Measurements from ENCODE around the gene PLD1. TPM values are rescaled to one million over a fixed set of nuclear protein-coding genes. Genes with fewer than 3 reads are reported as not detected.

The PLD1 gene
- total RNA-seq, 1 experiment from 2014 or later, result 5.3 TPM

DNA sequence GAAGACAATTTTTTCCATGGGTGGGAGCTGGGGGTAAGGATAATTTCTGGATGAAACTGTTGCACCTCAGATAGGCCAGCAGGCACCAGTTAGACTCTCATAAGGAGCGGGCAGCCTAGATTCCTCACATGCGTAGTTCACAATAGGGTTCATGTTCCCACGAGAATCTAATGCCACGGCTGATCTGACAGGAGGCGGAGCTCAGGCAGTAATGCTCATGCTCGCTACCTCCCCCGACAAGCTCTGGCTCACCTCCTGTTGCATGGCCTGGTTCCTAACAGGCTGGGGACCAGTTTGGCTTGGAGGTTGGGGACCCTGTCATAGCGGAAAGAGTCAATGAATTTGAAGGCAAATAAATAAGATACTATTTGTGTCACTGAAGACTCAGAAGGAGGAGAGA is 105.5 kb downstream of the PLD1 start:
- no TSS peak for BruUV-seq (replicated peaks)
- no peaks in the 10 kb centered on the region for H3K27me3 ChIP-seq (replicated peaks; ENCODE audit: control insufficient read depth, insufficient read depth, low read length)
- H3K9me3 Mint-ChIP-seq (ENCODE audit: unreplicated experiment), result peaks cover 7% of the 10 kb centered on the region
- TF ChIP-seq, protein P1, sequence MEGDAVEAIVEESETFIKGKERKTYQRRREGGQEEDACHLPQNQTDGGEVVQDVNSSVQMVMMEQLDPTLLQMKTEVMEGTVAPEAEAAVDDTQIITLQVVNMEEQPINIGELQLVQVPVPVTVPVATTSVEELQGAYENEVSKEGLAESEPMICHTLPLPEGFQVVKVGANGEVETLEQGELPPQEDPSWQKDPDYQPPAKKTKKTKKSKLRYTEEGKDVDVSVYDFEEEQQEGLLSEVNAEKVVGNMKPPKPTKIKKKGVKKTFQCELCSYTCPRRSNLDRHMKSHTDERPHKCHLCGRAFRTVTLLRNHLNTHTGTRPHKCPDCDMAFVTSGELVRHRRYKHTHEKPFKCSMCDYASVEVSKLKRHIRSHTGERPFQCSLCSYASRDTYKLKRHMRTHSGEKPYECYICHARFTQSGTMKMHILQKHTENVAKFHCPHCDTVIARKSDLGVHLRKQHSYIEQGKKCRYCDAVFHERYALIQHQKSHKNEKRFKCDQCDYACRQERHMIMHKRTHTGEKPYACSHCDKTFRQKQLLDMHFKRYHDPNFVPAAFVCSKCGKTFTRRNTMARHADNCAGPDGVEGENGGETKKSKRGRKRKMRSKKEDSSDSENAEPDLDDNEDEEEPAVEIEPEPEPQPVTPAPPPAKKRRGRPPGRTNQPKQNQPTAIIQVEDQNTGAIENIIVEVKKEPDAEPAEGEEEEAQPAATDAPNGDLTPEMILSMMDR (IDR thresholded peaks at IDR 0.05; ENCODE audit: insufficient read depth in 1 of 2, low read depth in 1 of 2, low read length in 1 of 2, severe bottlenecking in 1 of 2, unreplicated experiment in 1 of 2), result no peak
- H3K4me1 ChIP-seq, result no peaks in the 10 kb centered on the region
- H3K9me3 ChIP-seq, result 0 out of 2 replicates have a peak, but pooled peaks cover 8% of the 10 kb centered on the region
- no peak for DNase-seq
- CTCF ChIA-PET, result no interaction called here
- POLR2A ChIA-PET, result no interaction called here
- H3K27ac Mint-ChIP-seq (ENCODE audit: unreplicated experiment), result no peak overlapping the region
- no peaks in the 10 kb centered on the region for H3K4me1 Mint-ChIP-seq (ENCODE audit: low read depth, unreplicated experiment)
- H3K36me3 Mint-ChIP-seq (ENCODE audit: insufficient read depth, unreplicated experiment), result no peaks in the 10 kb centered on the region
- intact Hi-C loops (cut with micrococcal nuclease; ENCODE audit: unreplicated experiment), result loop anchor here (1.0 kb wide), 3 partner anchors 67 to 636 kb away; no protein-coding TSS in a partner anchor
- H3K4me3 ChIP-seq (ENCODE audit: low read depth, low read length), result no peak overlapping the region
- H3K36me3 ChIP-seq (ENCODE audit: control insufficient read depth, insufficient read depth, low read length), result no peaks in the 10 kb centered on the region
- no peak overlapping the region for H3K4me3 Mint-ChIP-seq (ENCODE audit: unreplicated experiment)
- H3K27me3 Mint-ChIP-seq (ENCODE audit: insufficient read depth, unreplicated experiment), result no peaks in the 10 kb centered on the region

DNA sequence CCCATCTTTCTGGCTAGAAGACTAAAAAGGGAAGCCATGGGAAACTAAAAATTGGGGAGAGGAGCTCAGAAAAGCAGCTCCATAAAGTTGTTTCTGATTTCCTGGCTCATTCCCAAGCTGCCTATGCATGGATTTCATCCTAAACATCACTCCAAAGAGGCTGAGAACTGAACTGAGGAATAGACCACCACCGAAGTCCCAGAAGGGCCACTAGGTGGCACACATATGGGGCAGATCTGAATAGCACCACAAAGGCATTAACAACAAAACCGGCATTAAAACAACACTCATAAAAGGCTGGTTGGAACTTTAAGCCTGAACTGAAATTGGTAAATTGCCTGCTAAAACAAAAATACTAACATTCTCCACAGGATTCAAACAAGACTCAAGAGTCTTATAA is 106.3 kb downstream of the PLD1 start:
- Mint-ChIP-seq H3K27ac (ENCODE audit: unreplicated experiment) (no peak overlapping the region), H3K27me3 (ENCODE audit: insufficient read depth, unreplicated experiment) (no peaks in the 10 kb centered on the region), H3K9me3 (ENCODE audit: unreplicated experiment) (peaks cover 7% of the 10 kb centered on the region), H3K4me1 (ENCODE audit: low read depth, unreplicated experiment) (no peaks in the 10 kb centered on the region), H3K4me3 (ENCODE audit: unreplicated experiment) (no peak overlapping the region), H3K36me3 (ENCODE audit: insufficient read depth, unreplicated experiment) (no peaks in the 10 kb centered on the region)
- Histone ChIP-seq H3K27me3 (replicated peaks; ENCODE audit: control insufficient read depth, insufficient read depth, low read length) (no peaks in the 10 kb centered on the region), H3K4me3 (ENCODE audit: low read depth, low read length) (no peak overlapping the region), H3K36me3 (ENCODE audit: control insufficient read depth, insufficient read depth, low read length) (no peaks in the 10 kb centered on the region), H3K9me3 (0 out of 2 replicates have a peak, but pooled peaks cover 8% of the 10 kb centered on the region), H3K4me1 (no peaks in the 10 kb centered on the region)
- CTCF ChIA-PET, result interaction anchor here (0.8 kb wide), 1 partner anchor 68 kb away, joined by 4 read pairs; no protein-coding TSS in a partner anchor
- intact Hi-C loops (cut with micrococcal nuclease; ENCODE audit: unreplicated experiment), result loop anchor here (1.0 kb wide), 3 partner anchors 68 to 637 kb away; no protein-coding TSS in a partner anchor
- POLR2A ChIA-PET, result no interaction called here
- BruUV-seq (replicated peaks), result no TSS peak
- TF ChIP-seq, protein P1 (IDR thresholded peaks at IDR 0.05; ENCODE audit: insufficient read depth in 1 of 2, low read depth in 1 of 2, low read length in 1 of 2, severe bottlenecking in 1 of 2, unreplicated experiment in 1 of 2), result peak in 1 of 2 experiments; percentile 61
- peak in 1 of 2 experiments; percentile 42 for DNase-seq

DNA sequence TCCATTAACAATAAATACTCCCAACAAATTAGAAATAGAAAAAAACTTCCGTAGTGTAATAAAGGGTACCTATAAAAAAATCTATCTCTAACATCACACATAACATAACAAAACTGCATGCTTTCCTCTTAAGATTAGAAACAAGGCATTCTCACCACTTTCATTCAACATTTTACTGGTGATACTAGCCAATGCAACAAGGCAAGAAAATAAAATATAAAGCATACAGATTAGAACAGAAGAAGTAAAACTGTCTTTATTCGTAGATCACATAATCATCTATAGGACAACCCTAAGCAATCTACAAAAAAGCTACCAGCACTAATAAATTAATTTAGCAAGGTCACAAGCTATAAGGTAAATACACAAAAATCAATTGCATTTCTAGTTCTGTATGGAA is 107.1 kb downstream of the PLD1 start:
- no TSS peak for BruUV-seq (replicated peaks)
- TF ChIP-seq, protein P1 (IDR thresholded peaks at IDR 0.05; ENCODE audit: insufficient read depth in 1 of 2, low read depth in 1 of 2, low read length in 1 of 2, severe bottlenecking in 1 of 2, unreplicated experiment in 1 of 2), result no peak
- peaks cover 7% of the 10 kb centered on the region for H3K9me3 Mint-ChIP-seq (ENCODE audit: unreplicated experiment)

More for the DNA sequence above, 107.1 kb downstream of the PLD1 start:
- Histone ChIP-seq H3K36me3 (ENCODE audit: control insufficient read depth, insufficient read depth, low read length) (no peaks in the 10 kb centered on the region), H3K4me1 (no peaks in the 10 kb centered on the region), H3K4me3 (ENCODE audit: low read depth, low read length) (no peak overlapping the region), H3K9me3 (0 out of 2 replicates have a peak, but pooled peaks cover 8% of the 10 kb centered on the region), H3K27me3 (replicated peaks; ENCODE audit: control insufficient read depth, insufficient read depth, low read length) (no peaks in the 10 kb centered on the region)
- no peaks in the 10 kb centered on the region for H3K4me1 Mint-ChIP-seq (ENCODE audit: low read depth, unreplicated experiment)
- no peaks in the 10 kb centered on the region for H3K27me3 Mint-ChIP-seq (ENCODE audit: insufficient read depth, unreplicated experiment)
- ChIA-PET POLR2A (no interaction called here), CTCF (interaction anchor here (0.8 kb wide), 1 partner anchor 69 kb away, joined by 4 read pairs; no protein-coding TSS in a partner anchor)
- DNase-seq, result no peak
- no peak overlapping the region for H3K4me3 Mint-ChIP-seq (ENCODE audit: unreplicated experiment)
- intact Hi-C loops (cut with micrococcal nuclease; ENCODE audit: unreplicated experiment), result no loop called here
- H3K27ac Mint-ChIP-seq (ENCODE audit: unreplicated experiment), result no peak overlapping the region
- H3K36me3 Mint-ChIP-seq (ENCODE audit: insufficient read depth, unreplicated experiment), result no peaks in the 10 kb centered on the region

Measured in Caco-2 (cell line).